ENCODE data around the gene TENM3.

The TENM3 gene

DNA sequence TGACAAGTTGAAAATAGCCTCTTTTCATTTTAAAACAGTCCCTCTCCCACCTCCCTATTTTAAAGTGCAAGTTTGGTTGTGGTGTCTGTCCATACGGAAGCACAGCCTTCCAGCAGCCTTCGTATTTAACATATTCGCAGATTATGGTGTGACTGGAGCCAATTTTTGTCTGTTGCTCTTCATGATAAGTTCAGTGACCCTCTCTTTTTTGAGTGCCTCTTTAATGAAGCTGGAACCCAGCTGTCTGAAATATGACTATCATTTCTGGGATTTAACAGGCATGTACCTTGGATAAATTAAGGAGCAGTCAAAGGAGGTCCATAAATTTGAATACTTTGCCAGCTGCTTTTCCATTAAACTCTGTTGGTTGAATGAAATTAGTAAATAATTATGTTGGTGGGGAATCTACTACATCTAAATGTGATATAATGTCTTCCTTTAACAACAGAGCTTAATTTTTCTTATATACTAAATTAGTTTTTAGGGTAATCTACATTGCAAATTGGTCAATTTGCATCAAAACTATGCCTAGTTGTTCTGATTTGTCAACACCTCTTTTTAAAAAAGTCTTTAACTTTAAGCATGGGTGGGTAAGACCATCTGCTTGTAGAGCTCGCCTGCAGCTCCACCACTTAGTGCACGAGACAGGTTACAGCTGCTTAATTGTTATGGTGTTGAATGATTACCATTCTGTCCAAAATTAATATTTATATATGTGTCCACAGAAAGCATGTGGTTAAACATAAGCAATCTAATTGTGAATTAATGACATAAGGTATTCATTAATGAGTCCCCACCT, 457.4 kb downstream of the TENM3 start:
- H3K27ac ChIP-seq (ENCODE audit: insufficient read depth, low read length, poor library complexity, severe bottlenecking) = no peak overlapping the region
- H3K36me3 ChIP-seq (ENCODE audit: control insufficient read depth, insufficient read depth, low read length) = no peaks in the 10 kb centered on the region
- no peaks in the 10 kb centered on the region for H3K9me3 ChIP-seq (ENCODE audit: control insufficient read depth, low read length)
- H3K27me3 ChIP-seq (replicated peaks; ENCODE audit: control insufficient read depth, insufficient read depth, low read length, poor library complexity, severe bottlenecking) = no peaks in the 10 kb centered on the region
- no peaks in the 10 kb centered on the region for H3K4me1 ChIP-seq (ENCODE audit: control insufficient read depth, insufficient read depth, low read length, poor library complexity, severe bottlenecking)
- H3K4me3 ChIP-seq (ENCODE audit: insufficient read depth, low read depth, low read length, poor library complexity, severe bottlenecking) = no peak overlapping the region
- no peak for DNase-seq

DNA sequence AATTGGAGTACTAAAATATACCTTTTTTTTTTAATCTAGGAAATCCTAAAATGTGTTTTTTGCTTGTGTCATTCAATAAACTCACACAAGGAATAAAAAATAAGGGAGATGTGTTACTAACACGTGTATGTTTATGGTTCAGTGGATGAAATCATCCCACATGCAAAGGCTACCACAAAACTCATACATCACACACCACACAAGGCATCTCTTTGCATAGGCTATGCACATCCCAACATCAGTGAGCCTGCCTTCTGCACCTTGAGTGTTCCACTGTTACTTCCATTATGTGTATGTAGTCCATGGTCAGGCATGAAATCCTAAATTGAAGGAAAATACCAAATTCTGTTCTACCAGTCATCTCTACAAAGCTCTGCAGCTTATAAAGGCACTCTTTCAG, 460.9 kb downstream of the TENM3 start:
- DNase-seq = no peak
- Histone ChIP-seq H3K36me3 (ENCODE audit: control insufficient read depth, insufficient read depth, low read length) (no peaks in the 10 kb centered on the region), H3K27me3 (replicated peaks; ENCODE audit: control insufficient read depth, insufficient read depth, low read length, poor library complexity, severe bottlenecking) (no peaks in the 10 kb centered on the region), H3K4me3 (ENCODE audit: insufficient read depth, low read depth, low read length, poor library complexity, severe bottlenecking) (no peak overlapping the region), H3K4me1 (ENCODE audit: control insufficient read depth, insufficient read depth, low read length, poor library complexity, severe bottlenecking) (no peaks in the 10 kb centered on the region), H3K9me3 (ENCODE audit: control insufficient read depth, low read length) (no peaks in the 10 kb centered on the region), H3K27ac (ENCODE audit: insufficient read depth, low read length, poor library complexity, severe bottlenecking) (no peak overlapping the region)

DNA sequence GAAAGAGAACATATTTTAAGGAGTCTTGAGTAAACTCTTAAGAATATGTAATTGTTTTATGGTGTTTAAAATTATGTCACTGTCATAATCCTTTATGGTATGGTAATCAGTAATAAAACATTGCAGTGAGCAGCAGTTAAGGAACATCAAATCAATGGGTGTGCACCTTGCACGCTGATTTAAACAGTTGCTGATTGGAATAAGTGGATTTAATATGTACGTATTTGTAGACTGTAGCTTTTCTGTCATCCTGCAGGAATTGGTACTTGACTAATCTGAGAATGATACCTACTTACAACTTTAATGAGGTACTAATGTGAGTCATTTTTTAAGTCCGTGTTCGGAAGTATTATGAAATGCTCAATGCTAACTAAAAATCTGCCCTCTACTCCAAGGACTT, 461.7 kb downstream of the TENM3 start:
- no peaks in the 10 kb centered on the region for H3K36me3 ChIP-seq (ENCODE audit: control insufficient read depth, insufficient read depth, low read length)
- H3K4me1 ChIP-seq (ENCODE audit: control insufficient read depth, insufficient read depth, low read length, poor library complexity, severe bottlenecking) = no peaks in the 10 kb centered on the region
- H3K4me3 ChIP-seq (ENCODE audit: insufficient read depth, low read depth, low read length, poor library complexity, severe bottlenecking) = no peak overlapping the region
- no peak for DNase-seq
- H3K27ac ChIP-seq (ENCODE audit: insufficient read depth, low read length, poor library complexity, severe bottlenecking) = no peak overlapping the region
- no peaks in the 10 kb centered on the region for H3K27me3 ChIP-seq (replicated peaks; ENCODE audit: control insufficient read depth, insufficient read depth, low read length, poor library complexity, severe bottlenecking)
- no peaks in the 10 kb centered on the region for H3K9me3 ChIP-seq (ENCODE audit: control insufficient read depth, low read length)

DNA sequence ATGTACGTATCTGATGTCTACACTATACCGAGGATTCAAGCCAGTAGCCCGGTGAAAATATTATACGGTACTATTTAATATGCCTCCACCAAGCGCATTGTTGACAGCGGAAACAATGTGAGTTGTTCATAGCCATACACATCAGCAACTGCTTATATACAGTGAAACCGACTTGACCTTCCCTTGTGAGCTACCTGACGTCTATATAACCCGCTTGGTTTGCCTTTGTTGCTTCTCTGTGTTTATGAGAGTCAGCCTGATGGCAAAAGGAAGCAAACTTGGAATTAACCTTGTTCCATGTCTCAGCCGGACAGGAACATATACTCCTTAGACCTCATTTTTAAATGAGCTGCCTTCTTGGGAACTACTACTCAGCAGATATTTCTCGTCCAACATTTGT, 462.2 kb downstream of the TENM3 start:
- Histone ChIP-seq H3K9me3 (ENCODE audit: control insufficient read depth, low read length) (no peaks in the 10 kb centered on the region), H3K4me1 (ENCODE audit: control insufficient read depth, insufficient read depth, low read length, poor library complexity, severe bottlenecking) (no peaks in the 10 kb centered on the region), H3K27ac (ENCODE audit: insufficient read depth, low read length, poor library complexity, severe bottlenecking) (no peak overlapping the region), H3K27me3 (replicated peaks; ENCODE audit: control insufficient read depth, insufficient read depth, low read length, poor library complexity, severe bottlenecking) (no peaks in the 10 kb centered on the region), H3K36me3 (ENCODE audit: control insufficient read depth, insufficient read depth, low read length) (no peaks in the 10 kb centered on the region), H3K4me3 (ENCODE audit: insufficient read depth, low read depth, low read length, poor library complexity, severe bottlenecking) (no peak overlapping the region)
- DNase-seq = no peak

DNA sequence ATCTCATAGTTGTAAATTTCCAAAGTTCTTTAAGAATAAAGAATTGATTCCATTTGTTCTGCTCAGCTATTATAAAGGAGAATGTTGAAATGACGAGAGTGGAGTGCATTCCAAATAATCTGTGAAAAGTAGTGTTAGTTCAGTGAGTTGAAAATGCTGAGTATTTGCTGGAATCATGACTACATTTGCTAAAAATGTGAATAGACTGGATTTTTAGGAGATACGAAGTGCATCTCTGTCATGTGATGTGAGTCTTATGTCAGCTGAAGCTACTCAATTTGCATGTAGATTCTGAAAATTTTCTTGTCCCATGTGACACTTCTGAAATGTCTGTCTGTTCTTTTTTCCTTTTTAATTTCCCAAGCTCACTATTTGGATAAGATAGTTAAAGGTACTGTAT, 468.0 kb downstream of the TENM3 start:
- H3K27me3 ChIP-seq (replicated peaks; ENCODE audit: control insufficient read depth, insufficient read depth, low read length, poor library complexity, severe bottlenecking) = no peaks in the 10 kb centered on the region
- H3K36me3 ChIP-seq (ENCODE audit: control insufficient read depth, insufficient read depth, low read length) = no peaks in the 10 kb centered on the region
- no peak overlapping the region for H3K27ac ChIP-seq (ENCODE audit: insufficient read depth, low read length, poor library complexity, severe bottlenecking)
- no peaks in the 10 kb centered on the region for H3K9me3 ChIP-seq (ENCODE audit: control insufficient read depth, low read length)
- no peak for DNase-seq
- H3K4me1 ChIP-seq (ENCODE audit: control insufficient read depth, insufficient read depth, low read length, poor library complexity, severe bottlenecking) = no peaks in the 10 kb centered on the region
- no peak overlapping the region for H3K4me3 ChIP-seq (ENCODE audit: insufficient read depth, low read depth, low read length, poor library complexity, severe bottlenecking)

DNA sequence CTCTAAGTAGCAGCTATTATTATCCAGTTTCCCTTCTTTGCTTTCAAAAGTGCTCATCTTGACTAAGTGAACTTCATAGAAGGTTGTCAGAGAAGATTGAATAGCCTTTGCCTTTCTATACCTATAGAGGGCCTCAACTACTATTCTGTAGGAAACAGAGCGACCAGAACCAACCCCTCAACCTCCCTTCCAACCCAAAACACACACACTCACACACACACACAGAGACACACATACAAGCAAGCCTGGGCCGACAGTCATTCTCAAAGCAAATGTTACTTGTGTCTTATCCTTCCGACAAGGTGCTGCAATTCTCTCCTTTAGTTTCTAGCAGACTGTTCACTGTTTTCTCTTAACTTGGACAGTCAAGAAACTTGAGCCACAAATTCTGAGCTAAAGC, 472.3 kb downstream of the TENM3 start:
- no peak overlapping the region for H3K4me3 ChIP-seq (ENCODE audit: insufficient read depth, low read depth, low read length, poor library complexity, severe bottlenecking)

DNA sequence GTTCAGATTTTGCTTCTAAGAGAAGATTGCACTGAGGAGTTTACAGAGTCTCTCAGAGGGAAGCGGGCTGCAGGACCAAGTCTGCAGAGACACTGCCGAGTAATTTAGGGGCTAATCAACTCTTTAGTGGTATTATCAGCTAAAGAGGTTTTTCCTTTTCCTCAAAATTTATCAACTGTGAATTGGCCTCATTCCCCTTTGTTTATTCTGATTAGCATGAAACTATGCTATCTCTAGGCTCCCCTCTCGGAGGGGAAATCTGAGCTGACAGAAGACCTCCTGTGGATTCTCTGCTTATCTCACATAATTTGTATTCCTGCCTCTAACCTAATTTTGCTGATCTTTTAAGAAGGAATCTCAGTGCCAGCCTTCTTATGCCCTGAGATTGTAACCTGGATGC, 473.0 kb downstream of the TENM3 start:
- Histone ChIP-seq H3K9me3 (ENCODE audit: control insufficient read depth, low read length) (no peaks in the 10 kb centered on the region), H3K36me3 (ENCODE audit: control insufficient read depth, insufficient read depth, low read length) (no peaks in the 10 kb centered on the region), H3K27ac (ENCODE audit: insufficient read depth, low read length, poor library complexity, severe bottlenecking) (no peak overlapping the region), H3K4me1 (ENCODE audit: control insufficient read depth, insufficient read depth, low read length, poor library complexity, severe bottlenecking) (no peaks in the 10 kb centered on the region), H3K4me3 (ENCODE audit: insufficient read depth, low read depth, low read length, poor library complexity, severe bottlenecking) (no peak overlapping the region), H3K27me3 (replicated peaks; ENCODE audit: control insufficient read depth, insufficient read depth, low read length, poor library complexity, severe bottlenecking) (no peaks in the 10 kb centered on the region)
- no peak for DNase-seq

More for the DNA sequence above, 472.3 kb downstream of the TENM3 start:
- H3K27ac ChIP-seq (ENCODE audit: insufficient read depth, low read length, poor library complexity, severe bottlenecking) = no peak overlapping the region
- H3K9me3 ChIP-seq (ENCODE audit: control insufficient read depth, low read length) = no peaks in the 10 kb centered on the region
- H3K36me3 ChIP-seq (ENCODE audit: control insufficient read depth, insufficient read depth, low read length) = no peaks in the 10 kb centered on the region
- H3K4me1 ChIP-seq (ENCODE audit: control insufficient read depth, insufficient read depth, low read length, poor library complexity, severe bottlenecking) = no peaks in the 10 kb centered on the region
- DNase-seq = no peak
- no peaks in the 10 kb centered on the region for H3K27me3 ChIP-seq (replicated peaks; ENCODE audit: control insufficient read depth, insufficient read depth, low read length, poor library complexity, severe bottlenecking)

DNA sequence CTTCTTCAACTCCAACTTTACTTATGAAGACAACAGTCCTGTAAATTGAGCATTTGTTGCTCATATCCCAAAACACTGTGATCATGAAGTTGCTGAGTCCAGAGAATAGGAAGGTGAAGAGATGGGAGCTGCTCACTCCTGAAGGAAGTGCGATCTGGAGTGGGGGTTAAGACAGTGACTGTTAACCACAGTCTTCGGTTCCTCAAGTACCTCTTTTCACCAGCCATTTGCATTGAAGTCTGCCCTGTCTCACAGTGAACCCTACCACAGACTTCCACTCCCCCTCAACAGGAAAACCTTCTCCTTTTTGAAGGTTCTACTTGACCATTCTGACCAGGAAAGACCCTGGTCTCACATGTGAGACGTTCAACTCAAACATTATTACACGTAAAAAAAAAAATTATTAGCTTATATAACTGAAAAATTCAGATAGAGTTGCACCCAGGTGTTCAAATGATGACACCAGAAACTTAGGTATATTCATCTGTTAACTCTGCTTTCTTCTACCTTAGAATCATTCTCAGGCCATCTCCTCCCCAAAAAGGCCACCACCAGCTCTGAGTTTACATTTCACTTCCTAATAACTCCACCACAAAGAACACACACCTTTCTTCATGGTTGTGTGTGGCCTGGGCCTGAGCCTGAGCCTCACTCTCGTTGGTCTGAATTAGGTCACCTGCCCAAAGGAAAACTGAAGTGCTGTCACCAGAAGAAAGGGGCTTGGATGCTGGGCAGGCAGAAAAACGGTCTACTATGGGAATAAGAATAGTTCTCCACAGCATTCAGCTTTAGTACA, 474.8 kb downstream of the TENM3 start:
- no peak overlapping the region for H3K4me3 ChIP-seq (ENCODE audit: insufficient read depth, low read depth, low read length, poor library complexity, severe bottlenecking)
- H3K36me3 ChIP-seq (ENCODE audit: control insufficient read depth, insufficient read depth, low read length) = no peaks in the 10 kb centered on the region
- H3K27me3 ChIP-seq (replicated peaks; ENCODE audit: control insufficient read depth, insufficient read depth, low read length, poor library complexity, severe bottlenecking) = no peaks in the 10 kb centered on the region
- no peaks in the 10 kb centered on the region for H3K4me1 ChIP-seq (ENCODE audit: control insufficient read depth, insufficient read depth, low read length, poor library complexity, severe bottlenecking)
- DNase-seq = no peak
- no peak overlapping the region for H3K27ac ChIP-seq (ENCODE audit: insufficient read depth, low read length, poor library complexity, severe bottlenecking)
- H3K9me3 ChIP-seq (ENCODE audit: control insufficient read depth, low read length) = no peaks in the 10 kb centered on the region

DNA sequence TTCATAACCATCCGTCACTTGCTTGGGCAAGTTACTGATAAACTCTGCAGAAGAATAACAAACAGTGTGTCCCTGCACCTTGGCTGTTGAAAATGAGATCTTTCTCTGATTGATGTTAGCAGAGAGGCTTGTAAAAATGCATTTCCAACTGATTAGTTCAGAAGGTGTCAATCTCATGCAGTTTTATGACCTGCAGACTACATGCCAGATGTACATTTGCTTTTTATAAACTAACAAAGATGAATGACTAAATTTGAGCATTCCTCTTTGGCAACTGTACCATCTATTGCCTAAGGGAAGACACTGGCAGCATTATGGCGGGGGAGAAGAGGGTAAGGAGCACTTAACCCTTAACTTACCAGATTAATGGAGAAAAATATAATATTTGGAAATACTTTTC, 481.2 kb downstream of the TENM3 start:
- Histone ChIP-seq H3K27ac (ENCODE audit: insufficient read depth, low read length, poor library complexity, severe bottlenecking) (no peak overlapping the region), H3K4me1 (ENCODE audit: control insufficient read depth, insufficient read depth, low read length, poor library complexity, severe bottlenecking) (no peaks in the 10 kb centered on the region), H3K9me3 (ENCODE audit: control insufficient read depth, low read length) (no peaks in the 10 kb centered on the region), H3K36me3 (ENCODE audit: control insufficient read depth, insufficient read depth, low read length) (no peaks in the 10 kb centered on the region), H3K27me3 (replicated peaks; ENCODE audit: control insufficient read depth, insufficient read depth, low read length, poor library complexity, severe bottlenecking) (no peaks in the 10 kb centered on the region), H3K4me3 (ENCODE audit: insufficient read depth, low read depth, low read length, poor library complexity, severe bottlenecking) (no peak overlapping the region)
- no peak for DNase-seq

DNA sequence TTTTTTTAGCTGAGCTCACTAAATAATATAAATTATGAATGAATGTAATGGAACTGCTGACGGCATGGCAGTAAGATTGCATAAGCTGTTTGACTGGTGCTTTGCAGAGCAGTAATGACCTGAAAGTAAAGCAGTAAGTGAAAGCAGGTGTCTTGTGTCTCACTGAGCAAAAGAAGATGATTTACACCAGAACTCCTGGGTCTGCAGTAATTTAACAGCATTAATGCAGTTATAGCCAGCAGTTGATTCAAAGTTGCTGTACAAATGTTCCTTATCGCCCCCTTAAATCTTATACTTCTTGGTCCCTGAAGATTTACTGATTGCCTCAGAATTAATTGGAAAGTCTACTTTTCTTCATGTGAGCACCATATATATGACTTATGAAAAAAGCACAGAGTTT, 486.3 kb downstream of the TENM3 start:
- H3K27ac ChIP-seq (ENCODE audit: insufficient read depth, low read length, poor library complexity, severe bottlenecking) = no peak overlapping the region
- H3K4me3 ChIP-seq (ENCODE audit: insufficient read depth, low read depth, low read length, poor library complexity, severe bottlenecking) = no peak overlapping the region
- no peak for DNase-seq
- no peaks in the 10 kb centered on the region for H3K36me3 ChIP-seq (ENCODE audit: control insufficient read depth, insufficient read depth, low read length)
- no peaks in the 10 kb centered on the region for H3K9me3 ChIP-seq (ENCODE audit: control insufficient read depth, low read length)
- H3K27me3 ChIP-seq (replicated peaks; ENCODE audit: control insufficient read depth, insufficient read depth, low read length, poor library complexity, severe bottlenecking) = no peaks in the 10 kb centered on the region
- no peaks in the 10 kb centered on the region for H3K4me1 ChIP-seq (ENCODE audit: control insufficient read depth, insufficient read depth, low read length, poor library complexity, severe bottlenecking)

All from effector memory CD4-positive, alpha-beta T cell (primary cell).